AG09319 (cell line): ENCODE results near the gene ACER3.
"Not testable (repeated sequence)": the region's sequence is repeated elsewhere in the genome, so short reads cannot be mapped to it uniquely, and the experiment has no call there.

Experiments
- DNase-seq: peaks from one replicate; pipeline ENCODE4 v3.0.0-alpha.2; 2010; ENCODE audit warnings: low read depth; ENCODE audit errors: extremely low read depth
- TF ChIP-seq, protein P1 (sequence below): IDR thresholded peaks from 2 replicates; pipeline ENCODE4 v1.5.1; 2011; ENCODE audit warnings: low read depth, mild to moderate bottlenecking, inconsistent platforms, low read length, moderate library complexity

Gene ACER3

DNA sequence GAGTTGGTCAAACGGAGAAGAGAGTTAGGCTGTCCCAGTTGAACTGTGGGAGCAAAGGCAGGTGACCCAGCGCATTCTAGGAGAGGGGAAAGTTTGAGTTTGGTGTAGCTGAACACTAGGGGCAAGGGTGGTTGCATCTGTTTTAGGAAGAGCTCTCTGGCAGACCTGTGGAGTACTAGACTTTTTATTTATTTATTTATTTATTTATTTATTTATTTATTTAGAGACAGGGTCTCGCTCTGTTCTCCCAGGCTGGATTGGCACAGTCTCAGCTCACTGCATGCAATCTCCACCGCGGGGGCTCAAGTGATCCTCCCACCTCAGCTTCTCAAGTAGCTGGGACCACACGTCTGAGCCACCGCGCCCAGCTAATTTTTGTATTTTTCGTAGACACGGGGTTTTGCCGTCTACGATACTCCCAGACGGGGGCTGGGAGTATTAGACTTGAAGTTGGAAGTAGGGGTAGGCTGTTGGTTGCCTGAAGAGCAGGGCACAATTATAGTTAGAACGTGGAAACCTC lies 950 bp upstream of the ACER3 start:
- no peak for DNase-seq

DNA sequence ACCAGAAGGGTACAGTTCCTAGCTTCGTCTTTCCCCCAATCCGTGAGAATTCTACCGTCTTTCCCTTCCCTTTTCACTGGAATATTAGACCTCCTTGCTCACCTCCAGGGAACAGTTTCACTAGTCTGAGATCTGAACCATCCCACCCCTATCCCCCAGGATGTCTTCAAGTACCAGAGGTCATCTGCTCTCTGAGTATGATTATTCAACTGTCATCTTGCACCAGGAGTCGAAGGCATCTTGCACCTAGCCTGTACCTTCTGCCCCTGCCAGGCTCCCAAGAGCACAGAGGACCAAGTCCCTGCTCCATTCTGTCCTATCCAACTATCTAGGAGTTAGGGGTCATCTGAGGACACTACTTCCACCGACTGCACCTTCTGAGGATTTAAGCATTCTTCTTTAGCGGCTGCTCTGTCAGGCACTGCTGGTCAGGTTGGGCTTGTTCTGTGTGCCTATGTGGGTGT lies 804 bp downstream of the ACER3 start:
- TF ChIP-seq, protein P1, sequence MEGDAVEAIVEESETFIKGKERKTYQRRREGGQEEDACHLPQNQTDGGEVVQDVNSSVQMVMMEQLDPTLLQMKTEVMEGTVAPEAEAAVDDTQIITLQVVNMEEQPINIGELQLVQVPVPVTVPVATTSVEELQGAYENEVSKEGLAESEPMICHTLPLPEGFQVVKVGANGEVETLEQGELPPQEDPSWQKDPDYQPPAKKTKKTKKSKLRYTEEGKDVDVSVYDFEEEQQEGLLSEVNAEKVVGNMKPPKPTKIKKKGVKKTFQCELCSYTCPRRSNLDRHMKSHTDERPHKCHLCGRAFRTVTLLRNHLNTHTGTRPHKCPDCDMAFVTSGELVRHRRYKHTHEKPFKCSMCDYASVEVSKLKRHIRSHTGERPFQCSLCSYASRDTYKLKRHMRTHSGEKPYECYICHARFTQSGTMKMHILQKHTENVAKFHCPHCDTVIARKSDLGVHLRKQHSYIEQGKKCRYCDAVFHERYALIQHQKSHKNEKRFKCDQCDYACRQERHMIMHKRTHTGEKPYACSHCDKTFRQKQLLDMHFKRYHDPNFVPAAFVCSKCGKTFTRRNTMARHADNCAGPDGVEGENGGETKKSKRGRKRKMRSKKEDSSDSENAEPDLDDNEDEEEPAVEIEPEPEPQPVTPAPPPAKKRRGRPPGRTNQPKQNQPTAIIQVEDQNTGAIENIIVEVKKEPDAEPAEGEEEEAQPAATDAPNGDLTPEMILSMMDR: no peak
- no peak for DNase-seq

More for the DNA sequence above, 950 bp upstream of the ACER3 start:
- TF ChIP-seq, protein P1: no peak

DNA sequence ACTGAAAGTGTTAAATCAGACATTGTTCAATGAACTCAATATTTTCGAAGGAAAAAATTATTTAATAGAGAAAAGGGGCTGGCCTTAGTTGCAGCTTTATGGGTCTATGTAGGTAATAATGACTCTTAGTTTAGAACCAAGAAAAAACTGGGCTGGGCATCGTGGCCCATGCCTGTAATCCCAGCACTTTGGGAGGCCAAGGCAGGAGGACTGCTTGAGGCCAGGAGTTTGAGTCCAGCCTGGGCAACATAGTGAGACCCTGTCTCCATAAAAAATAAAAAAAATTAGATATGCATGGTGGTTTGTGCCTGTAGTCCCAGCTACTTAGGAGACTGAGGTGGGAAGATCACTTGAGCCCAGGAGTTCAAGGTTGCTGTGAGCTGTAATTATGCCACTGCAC lies 2.1 kb downstream of the ACER3 start:
- DNase-seq: not testable (repeated sequence)

- DNase-seq: no peak
Observed at GRCh38 chr11:76863196-76863777, 2.6 kb downstream of the ACER3 start.

GRCh38 chr11:76872959-76873827 lies 12.5 kb downstream of the ACER3 start:
- DNase-seq: no peak
- TF ChIP-seq, protein P1: no peak

More at GRCh38 chr11:76863196-76863777, 2.6 kb downstream of the ACER3 start:
- TF ChIP-seq, protein P1: no peak

- TF ChIP-seq, protein P1: no peak
- DNase-seq: no peak
Observed at GRCh38 chr11:76878014-76878413, 17.3 kb downstream of the ACER3 start.

GRCh38 chr11:76880314-76880713 lies 19.6 kb downstream of the ACER3 start:
- TF ChIP-seq, protein P1: no peak; the same call in 1 of the 2 replicates
- DNase-seq: no peak
